Esophagus squamous epithelium (tissue), 4 donors: ENCODE results near the gene RIPOR1.

Experiments
- CTCF ChIP-seq, 6 experiments: fragments of 450-650 bp in 4 of 6; fragments of 200-600 bp in 2 of 6; sonication (generic) in 2 of 6; IDR thresholded peaks; one replicate each; pipeline ENCODE4 v1.5.1; 2016 to 2019; ENCODE audit warnings: antibody characterized with exemption in 6 of 6, mild to moderate bottlenecking in 4 of 6, moderate library complexity in 4 of 6
- POLR2A ChIP-seq, 4 donors: fragments of 450-650 bp; IDR thresholded peaks; one replicate each; pipeline ENCODE4 v1.6.1; 2017; ENCODE audit warnings: antibody characterized with exemption in 4 of 4, mild to moderate bottlenecking in 4 of 4, moderate library complexity in 3 of 4

DNA sequence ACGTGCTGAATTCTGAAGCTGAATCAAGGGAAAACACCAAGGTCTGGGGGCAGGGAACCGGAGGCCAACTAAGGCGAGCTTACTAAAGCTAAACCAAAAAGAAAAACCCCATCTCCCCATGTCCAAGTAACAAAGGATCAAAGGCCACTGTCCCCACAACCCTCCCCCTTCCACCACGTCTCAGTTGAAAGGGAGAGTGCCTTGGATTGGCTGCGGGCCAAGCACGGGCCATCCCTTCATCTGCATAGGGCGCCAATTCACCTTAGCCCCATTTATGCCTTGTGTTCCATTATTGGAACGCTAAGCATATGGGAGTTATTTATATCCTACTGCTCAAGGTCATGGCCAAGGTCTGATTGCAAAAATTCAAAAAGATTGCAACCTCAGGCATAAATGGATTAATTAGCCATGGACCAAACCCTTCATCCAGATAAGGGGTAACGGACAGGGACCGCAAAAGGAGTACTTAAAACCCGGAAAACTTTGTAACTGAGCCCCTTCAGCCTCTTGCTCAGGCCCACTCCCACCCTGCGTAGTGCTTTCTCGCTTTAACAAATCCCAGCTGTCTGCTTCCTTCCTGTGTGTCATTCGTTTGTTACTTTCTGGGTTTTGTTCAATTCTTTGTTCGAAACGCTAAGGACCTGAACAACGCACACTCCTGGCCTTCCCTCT, 46.9 kb upstream of the RIPOR1 start:
- TF ChIP-seq CTCF (IDR thresholded peaks at IDR 0.05) (no peak), POLR2A (IDR thresholded peaks at IDR 0.05) (no peak)
